HCT116 (cell line): ENCODE data around the gene LRBA. TPM values are rescaled to one million over a fixed set of nuclear protein-coding genes. Genes with fewer than 3 reads are reported as not detected.

ENCODE experiments used
- ATAC-seq: fragments of 200-7000 bp; cut with Tn5 transposase; 2 replicates; pipeline ENCODE4 v1.9.1; 2020; ENCODE audit warnings: mild to moderate bottlenecking, moderate library complexity
- BruUV-seq: library from RNA; stranded (reverse); fragments of 400-500 nt; replicated peaks from 2 replicates; lab custom pipeline; 2021; lab: Mats Ljungman, UMichigan
- CTCF ChIA-PET: fragments of 300-600 bp; sonication (Branson Sonifier 250); formaldehyde crosslinking; loops from one replicate; lab custom pipeline; 2021; ENCODE audit warnings: antibody characterized with exemption; lab: Charles Lee
- POLR2A ChIA-PET: fragments of 300-600, 350-600 bp; sonication (Branson Sonifier 250); formaldehyde crosslinking; loops from one replicate; lab custom pipeline; 2021; ENCODE audit warnings: antibody characterized with exemption; lab: Charles Lee
- RAD21 ChIA-PET, 2 experiments: fragments of 300-600 bp; sonication (Branson Sonifier 250); formaldehyde crosslinking; loops; one replicate each; lab custom pipeline; 2023; ENCODE audit warnings: low total read pairs in 2 of 2; ENCODE audit not compliant: uncharacterized antibody in 2 of 2, unreplicated experiment in 2 of 2, low non-redundant PET in 1 of 2; lab: Charles Lee
- DNase-seq: peaks from one replicate; pipeline ENCODE4 v3.0.0-alpha.2; 2010; ENCODE audit warnings: low read depth, low spot score
- H2AFZ ChIP-seq: fragments of 200-600 bp; shearing (Covaris generic), sonication (generic); 2 replicates; pipeline ENCODE4 v1.6.1; 2017; ENCODE audit warnings: low read depth, mixed run types, mixed read lengths, antibody characterized with exemption, low read length; ENCODE audit not compliant: poor library complexity, severe bottlenecking
- H3K27ac ChIP-seq: 2 replicates; pipeline ENCODE4 v1.5.1; 2012; ENCODE audit warnings: low read depth, low read length
- H3K27me3 ChIP-seq: fragments of 200-600 bp; sonication (generic); 2 replicates; pipeline ENCODE4 v1.6.1; 2016; ENCODE audit warnings: mixed run types, low read length, mixed read lengths; ENCODE audit not compliant: insufficient read depth
- H3K36me3 ChIP-seq, 2 experiments: fragments of 200-500 bp in 1 of 2; fragments of 200-600 bp in 1 of 2; sonication (Bioruptor generic) in 1 of 2; sonication (generic) in 1 of 2; 2 replicates each; pipeline versions ENCODE4 v1.5.1 to v1.6.1; 2014 to 2016; ENCODE audit warnings: low read length in 2 of 2, inconsistent platforms in 1 of 2, mixed read lengths in 1 of 2, mixed run types in 1 of 2; ENCODE audit not compliant: insufficient read depth in 2 of 2, control insufficient read depth in 1 of 2
- H3K4me1 ChIP-seq, 2 experiments: fragments of 200-600 bp in 1 of 2; sonication (generic) in 1 of 2; 2 replicates each; pipeline versions ENCODE4 v1.5.1 to v1.6.1; 2012 to 2017; ENCODE audit warnings: low read length in 2 of 2, inconsistent platforms in 1 of 2, mild to moderate bottlenecking in 1 of 2, mixed read lengths in 1 of 2, mixed run types in 1 of 2, moderate library complexity in 1 of 2; ENCODE audit not compliant: insufficient read depth in 2 of 2, control insufficient read depth in 1 of 2
- H3K4me2 ChIP-seq: fragments of 200-600 bp; sonication (generic); 2 replicates; pipeline ENCODE4 v1.6.1; 2017; ENCODE audit warnings: mixed run types, low read length, mixed read lengths
- H3K4me3 ChIP-seq, 2 experiments: fragments of 200-600 bp in 1 of 2; sonication (generic) in 1 of 2; replicated peaks in 1 of 2; 2 replicates each; pipeline ENCODE4 v1.5.1; 2011 to 2016; ENCODE audit warnings: low read length in 2 of 2, control low read depth in 1 of 2, low read depth in 1 of 2, mild to moderate bottlenecking in 1 of 2, mixed read lengths in 1 of 2, mixed run types in 1 of 2
- H3K79me2 ChIP-seq: fragments of 200-600 bp; sonication (generic); 2 replicates; pipeline ENCODE4 v1.6.1; 2017; ENCODE audit warnings: mild to moderate bottlenecking, mixed run types, low read length, moderate library complexity, mixed read lengths; ENCODE audit not compliant: insufficient read depth
- H3K9ac ChIP-seq: fragments of 200-600 bp; sonication (generic); 2 replicates; pipeline ENCODE4 v1.6.1; 2016; ENCODE audit warnings: low read length, mixed read lengths
- H3K9me2 ChIP-seq: fragments of 200-600 bp; sonication (generic), shearing (Covaris generic); 2 replicates; pipeline ENCODE4 v1.6.1; 2017; ENCODE audit warnings: mixed run types, mild to moderate bottlenecking, moderate library complexity; ENCODE audit not compliant: insufficient read depth
- H3K9me3 ChIP-seq, 2 experiments: fragments of 200-500 bp in 1 of 2; fragments of 200-600 bp in 1 of 2; sonication (Bioruptor generic) in 1 of 2; sonication (generic) in 1 of 2; 2 replicates each; pipeline ENCODE4 v1.6.1; 2014 to 2017; ENCODE audit warnings: low read length in 2 of 2, mixed read lengths in 2 of 2, inconsistent platforms in 1 of 2, low read depth in 1 of 2, mild to moderate bottlenecking in 1 of 2, mixed run types in 1 of 2, moderate library complexity in 1 of 2; ENCODE audit not compliant: control insufficient read depth in 1 of 2, insufficient read depth in 1 of 2
- H4K20me1 ChIP-seq: fragments of 200-600 bp; sonication (generic), shearing (Covaris generic); 2 replicates; pipeline ENCODE4 v1.6.1; 2017; ENCODE audit warnings: mixed run types, mild to moderate bottlenecking, moderate library complexity; ENCODE audit not compliant: insufficient read depth
- CBX3 ChIP-seq: IDR thresholded peaks from 2 replicates; pipeline ENCODE4 v1.6.1; 2012; ENCODE audit warnings: low read depth
- EGR1 ChIP-seq: IDR thresholded peaks from 2 replicates; pipeline ENCODE4 v1.6.1; 2012; ENCODE audit warnings: low read depth
- REST ChIP-seq: IDR thresholded peaks from 2 replicates; pipeline ENCODE4 v1.6.1; 2012; ENCODE audit warnings: low read depth
- YY1 ChIP-seq: IDR thresholded peaks from 2 replicates; pipeline ENCODE4 v1.6.1; 2011; ENCODE audit warnings: low read length, low read depth, moderate library complexity, mild to moderate bottlenecking; ENCODE audit not compliant: insufficient replicate concordance; ENCODE audit errors: extremely low read depth
- ZNF274 ChIP-seq: fragments of 200-500 bp; sonication (Bioruptor generic); IDR thresholded peaks from 2 replicates; pipeline ENCODE4 v1.6.1; 2014; ENCODE audit warnings: mild to moderate bottlenecking, low read depth, low read length, inconsistent platforms
- intact Hi-C: fragments of 100-400 bp; cut with micrococcal nuclease; formaldehyde crosslinking; loops from 2 replicates; pipeline ENCODE4 v1.10.0; 2022
- total RNA-seq: library from RNA; stranded (reverse); gene quantifications from one replicate; pipeline ENCODE4 v1.2.1, GENCODE V29; 2021; ENCODE audit not compliant: unreplicated experiment
- TF ChIP-seq, protein P1 (sequence below), 3 experiments: fragments of 200-600 bp in 1 of 3; sonication (generic) in 1 of 3; IDR thresholded peaks in 2 of 3; conservative IDR thresholded peaks in 1 of 3; 2 replicates each; pipeline ENCODE4 v1.5.1; 2012 to 2017; ENCODE audit warnings: low read depth in 2 of 3, low read length in 2 of 3, antibody characterized with exemption in 1 of 3, borderline replicate concordance in 1 of 3, control low read depth in 1 of 3, mild to moderate bottlenecking in 1 of 3, mixed read lengths in 1 of 3, mixed run types in 1 of 3, moderate library complexity in 1 of 3; ENCODE audit not compliant: insufficient read depth in 1 of 3

The LRBA gene
- total RNA-seq, 1 experiment from 2014 or later: 79.8 TPM

DNA sequence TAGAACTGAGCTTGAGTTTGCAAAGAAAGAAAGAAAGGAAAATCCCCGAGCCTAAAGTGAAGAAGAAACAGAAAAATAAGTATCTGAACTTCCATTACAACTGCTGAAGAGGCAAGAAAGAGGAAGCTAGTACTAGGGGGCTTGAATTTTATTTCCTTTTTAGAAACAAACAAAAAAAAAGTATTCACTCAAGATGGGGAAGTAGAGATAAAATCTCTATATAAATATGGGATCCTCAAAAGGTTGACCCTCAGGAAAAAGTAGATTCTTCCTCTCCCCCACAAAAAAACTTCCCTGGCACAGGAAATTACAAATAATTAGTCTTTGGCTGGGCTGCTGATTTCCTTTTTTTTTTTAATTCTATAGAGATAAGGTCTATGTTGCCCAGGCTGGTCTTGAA is 16.0 kb downstream of the LRBA start:
- no TSS peak for BruUV-seq
- Histone ChIP-seq H3K9ac (no peak overlapping the region), H3K9me2 (no peaks in the 10 kb centered on the region), H3K9me3 (no peaks in the 10 kb centered on the region), H3K4me2 (no peak overlapping the region), H2AFZ (no peak overlapping the region), H3K4me1 (no peaks in the 10 kb centered on the region), H4K20me1 (no peaks in the 10 kb centered on the region), H3K27me3 (no peaks in the 10 kb centered on the region), H3K36me3 (no peaks in the 10 kb centered on the region), H3K27ac (no peak overlapping the region), H3K79me2 (peaks cover 100% of the 10 kb centered on the region), H3K4me3 (no peak overlapping the region)
- CTCF ChIA-PET: no interaction called here
- intact Hi-C loops: no loop called here
- RAD21 ChIA-PET: no interaction called here
- ATAC-seq: no peak
- POLR2A ChIA-PET: no interaction called here
- DNase-seq: no peak
- TF ChIP-seq YY1 (no peak), CBX3 (no peak), EGR1 (no peak), REST (no peak), ZNF274 (no peak)
- TF ChIP-seq, protein P1, sequence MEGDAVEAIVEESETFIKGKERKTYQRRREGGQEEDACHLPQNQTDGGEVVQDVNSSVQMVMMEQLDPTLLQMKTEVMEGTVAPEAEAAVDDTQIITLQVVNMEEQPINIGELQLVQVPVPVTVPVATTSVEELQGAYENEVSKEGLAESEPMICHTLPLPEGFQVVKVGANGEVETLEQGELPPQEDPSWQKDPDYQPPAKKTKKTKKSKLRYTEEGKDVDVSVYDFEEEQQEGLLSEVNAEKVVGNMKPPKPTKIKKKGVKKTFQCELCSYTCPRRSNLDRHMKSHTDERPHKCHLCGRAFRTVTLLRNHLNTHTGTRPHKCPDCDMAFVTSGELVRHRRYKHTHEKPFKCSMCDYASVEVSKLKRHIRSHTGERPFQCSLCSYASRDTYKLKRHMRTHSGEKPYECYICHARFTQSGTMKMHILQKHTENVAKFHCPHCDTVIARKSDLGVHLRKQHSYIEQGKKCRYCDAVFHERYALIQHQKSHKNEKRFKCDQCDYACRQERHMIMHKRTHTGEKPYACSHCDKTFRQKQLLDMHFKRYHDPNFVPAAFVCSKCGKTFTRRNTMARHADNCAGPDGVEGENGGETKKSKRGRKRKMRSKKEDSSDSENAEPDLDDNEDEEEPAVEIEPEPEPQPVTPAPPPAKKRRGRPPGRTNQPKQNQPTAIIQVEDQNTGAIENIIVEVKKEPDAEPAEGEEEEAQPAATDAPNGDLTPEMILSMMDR (IDR thresholded peaks at IDR 0.05 in 2 of 3, conservative IDR thresholded peaks at IDR 0.05 in 1 of 3; ENCODE audit: borderline replicate concordance in 1 of 3, insufficient read depth in 1 of 3, low read depth in 2 of 3, low read length in 2 of 3): no peak
